ENCODE results near the gene CDK16.
A peak's percentile ranks its signal among the peaks of the same experiment; 100 is the strongest.

The CDK16 gene

GRCh38 chrX:47215291-47215900 is 3.1 kb upstream of the CDK16 start:
- DNase-seq (ENCODE audit: low read depth), result no peak
- H3K4me3 ChIP-seq (ENCODE audit: low read length), result no peak overlapping the region
- TF ChIP-seq CTCF (IDR thresholded peaks at IDR 0.05; ENCODE audit: insufficient read depth, low read depth, low read length, missing control alignments), result no peak

- H3K4me3 ChIP-seq (ENCODE audit: low read length), result no peak overlapping the region
- TF ChIP-seq CTCF (IDR thresholded peaks at IDR 0.05; ENCODE audit: insufficient read depth, low read depth, low read length, missing control alignments), result no peak
- no peak for DNase-seq (ENCODE audit: low read depth)
These were observed 2.0 kb upstream of the CDK16 start for GRCh38 chrX:47216393-47216925.

- no peak for TF ChIP-seq CTCF (IDR thresholded peaks at IDR 0.05; ENCODE audit: insufficient read depth, low read depth, low read length, missing control alignments)
- H3K4me3 ChIP-seq (ENCODE audit: low read length), result peak overlapping the region; percentile 10
- peak; percentile 91 for DNase-seq (ENCODE audit: low read depth)
These were observed 1.2 kb upstream of the CDK16 start for GRCh38 chrX:47217121-47217851.

GRCh38 chrX:47217852-47218279 is 615 bp upstream of the CDK16 start:
- peak; percentile 97 for DNase-seq (ENCODE audit: low read depth)
- no peak for TF ChIP-seq CTCF (IDR thresholded peaks at IDR 0.05; ENCODE audit: insufficient read depth, low read depth, low read length, missing control alignments)
- H3K4me3 ChIP-seq (ENCODE audit: low read length), result peak overlapping the region; percentile 59

- peak overlapping the region; percentile 59 for H3K4me3 ChIP-seq (ENCODE audit: low read length)
- DNase-seq (ENCODE audit: low read depth), result no peak
- TF ChIP-seq CTCF (IDR thresholded peaks at IDR 0.05; ENCODE audit: insufficient read depth, low read depth, low read length, missing control alignments), result no peak
These were observed 687 bp downstream of the CDK16 start for GRCh38 chrX:47218920-47219815.

- H3K4me3 ChIP-seq (ENCODE audit: low read length), result no peak overlapping the region
- no peak for TF ChIP-seq CTCF (IDR thresholded peaks at IDR 0.05; ENCODE audit: insufficient read depth, low read depth, low read length, missing control alignments)
- no peak for DNase-seq (ENCODE audit: low read depth)
These were observed 3.3 kb downstream of the CDK16 start for GRCh38 chrX:47221756-47222155.
